Heart left ventricle (tissue), 16 donors: ENCODE results near the gene TAOK3. TPM values are rescaled to one million over a fixed set of nuclear protein-coding genes. Genes with fewer than 3 reads are reported as not detected.
"Not testable (repeated sequence)": the region's sequence is repeated elsewhere in the genome, so short reads cannot be mapped to it uniquely, and the experiment has no call there.

Experiments used
- ATAC-seq, 4 donors: fragments of 200-7000 bp; cut with Tn5 transposase; one replicate each; pipeline ENCODE4 v1.9.1; 2020 to 2022; ENCODE audit warnings: moderate library complexity in 4 of 4, mild to moderate bottlenecking in 3 of 4, moderate number of reproducible peaks in 1 of 4
- DNase-seq, 5 donors: peaks; one replicate each; pipeline ENCODE4 v3.0.0-alpha.2; 2020
- H3K27ac ChIP-seq, 12 donors: fragments of 200-600 bp; sonication (generic) in 4 of 12; one replicate each; pipeline versions ENCODE4 v1.5.0 to v1.8.0; 2016 to 2022; ENCODE audit warnings: mild to moderate bottlenecking in 2 of 12
- H3K27me3 ChIP-seq, 9 donors: fragments of 200-600 bp; sonication (generic) in 2 of 9; one replicate each; pipeline versions ENCODE4 v1.5.1 to v1.8.0; 2016 to 2022; ENCODE audit warnings: mild to moderate bottlenecking in 3 of 9
- H3K36me3 ChIP-seq, 9 donors: fragments of 200-600 bp; sonication (generic) in 2 of 9; one replicate each; pipeline versions ENCODE4 v1.5.0 to v1.8.0; 2018 to 2022; ENCODE audit warnings: mild to moderate bottlenecking in 2 of 9
- H3K4me1 ChIP-seq, 12 donors: fragments of 200-600 bp; sonication (generic) in 4 of 12; one replicate each; pipeline versions ENCODE4 v1.5.0 to v1.8.0; 2016 to 2022; ENCODE audit warnings: mild to moderate bottlenecking in 3 of 12
- H3K4me3 ChIP-seq, 12 donors: fragments of 200-600 bp; sonication (generic) in 4 of 12; one replicate each; pipeline versions ENCODE4 v1.5.0 to v1.8.0; 2017 to 2022; ENCODE audit warnings: mild to moderate bottlenecking in 9 of 12, moderate library complexity in 4 of 12
- H3K9me3 ChIP-seq, 12 donors: fragments of 200-600 bp; sonication (generic) in 4 of 12; one replicate each; pipeline versions ENCODE4 v1.5.0 to v1.8.0; 2016 to 2022; ENCODE audit warnings: mild to moderate bottlenecking in 1 of 12
- POLR2A ChIP-seq, 2 donors: fragments of 450-650 bp; IDR thresholded peaks; one replicate each; pipeline ENCODE4 v1.6.1; 2017; ENCODE audit warnings: antibody characterized with exemption in 2 of 2, mild to moderate bottlenecking in 2 of 2, moderate library complexity in 2 of 2
- WGBS, 4 donors: extraction: QIAGEN DNeasy Blood & Tissue Kit in 2 of 4; methylation state at CpG; one replicate each; pipeline versions ENCODE4 v1.1.5 to v1.1.7; 2013 to 2018; 5-methylcytosine and 5-hydroxymethylcytosine counted together
- intact Hi-C, 10 donors: fragments of 100-400 bp; cut with DNase I; formaldehyde crosslinking; loops; one replicate each; pipeline versions ENCODE4 v1.11.1 to v1.14.2; 2022
- polyA plus RNA-seq, 2 donors: library from polyadenylated mRNA; stranded (reverse); fragments of 200-250 nt; gene quantifications; one replicate each; pipeline ENCODE4 v1.2.3, GENCODE V29; 2013
- total RNA-seq, 9 donors: library from RNA; depleted of rRNA in 2 of 9; stranded (reverse); fragments of >200 nt in 2 of 9; fragmentation: NEBNext Ultra II Directional in 3 of 9; extraction: Animal tissue kit (Norgen Biotek cat#: 25700) in 3 of 9; gene quantifications; one replicate each; pipeline versions ENCODE4 v1.1.0 to v1.2.4, GENCODE V29; 2016 to 2023
- TF ChIP-seq, protein P1 (sequence below), 12 donors: fragments of 200-600 bp; sonication (generic) in 4 of 12; IDR thresholded peaks; one replicate each; pipeline versions ENCODE4 v1.5.0 to v1.8.0; 2018 to 2022; ENCODE audit warnings: antibody characterized with exemption in 12 of 12, mild to moderate bottlenecking in 5 of 12
- donor health status: ischemic (EF 13 %, LVEDD 7.1; RV severe dilation, severe dysfunction).
- donor health status: healthy with polysubstance abuse.
- donor health status: DM: no; HTN: yes; CAD: no.
- donor health status: DM: no; HTN: no; CAD: no.
- donor health status: ischemic (EF 25% LVEDD 6.9; RV normal size, moderate dysfunction).
- donor health status: ischemic (EF 25% LVEDD 5.7; RV mildly dilated, moderate dysfunction).
- donor health status: healthy.
- donor health status: DM: yes; HTN: yes; CAD: no.
- donor health status: ischemic (EF 35%, LVEDD 5.7; RV mildly dilated, moderate dysfunction).
- donor health status: nonischemic (EF 11% LVEDD 7.7; RV severe dilation, severe dysfunction).
- donor health status: DM: yes; HTN: yes; CAD: no.
- donor health status: PGD.
- donor health status: ischemic (EF 29% LVEDD 5.4; RV normal size, mild dysfunction).
- donor health status: nonischemic (EF 23%, LVEDD 6.1; RV moderate dilation, normal function).

TAOK3 gene
- total and polyA plus RNA-seq, 11 donors = 11.8 to 26.6 (median 22.2) TPM

DNA sequence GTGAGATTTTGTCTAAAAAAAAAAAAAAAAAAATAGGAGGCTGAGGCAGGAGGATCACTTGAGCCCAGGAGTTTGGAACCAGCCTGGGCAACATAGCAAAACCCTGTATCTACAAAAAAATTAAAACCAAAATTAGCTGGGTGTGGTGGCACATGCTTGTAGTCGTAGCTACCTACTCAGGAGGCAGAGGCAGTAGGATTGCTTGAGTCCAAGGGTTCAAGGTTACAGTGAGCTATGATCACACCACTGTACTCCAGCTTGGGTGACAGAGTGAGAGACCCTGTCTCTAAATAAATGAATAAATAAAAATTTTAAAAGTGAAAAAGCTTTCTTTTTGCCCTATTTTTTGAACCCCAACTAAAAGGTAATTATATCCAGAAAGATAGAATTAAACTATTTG lies 123.2 kb downstream of the TAOK3 start:
- Histone ChIP-seq H3K27ac (no peak overlapping the region), H3K4me1 (no peaks in the 10 kb centered on the region), H3K9me3 (no peaks in the 10 kb centered on the region), H3K36me3 (peaks cover 0 to 18% (median 7%) of the 10 kb centered on the region in 9 donors), H3K27me3 (no peaks in the 10 kb centered on the region), H3K4me3 (no peak overlapping the region)
- ATAC-seq (no peak), DNase-seq (no peak)
- TF ChIP-seq, protein P1, sequence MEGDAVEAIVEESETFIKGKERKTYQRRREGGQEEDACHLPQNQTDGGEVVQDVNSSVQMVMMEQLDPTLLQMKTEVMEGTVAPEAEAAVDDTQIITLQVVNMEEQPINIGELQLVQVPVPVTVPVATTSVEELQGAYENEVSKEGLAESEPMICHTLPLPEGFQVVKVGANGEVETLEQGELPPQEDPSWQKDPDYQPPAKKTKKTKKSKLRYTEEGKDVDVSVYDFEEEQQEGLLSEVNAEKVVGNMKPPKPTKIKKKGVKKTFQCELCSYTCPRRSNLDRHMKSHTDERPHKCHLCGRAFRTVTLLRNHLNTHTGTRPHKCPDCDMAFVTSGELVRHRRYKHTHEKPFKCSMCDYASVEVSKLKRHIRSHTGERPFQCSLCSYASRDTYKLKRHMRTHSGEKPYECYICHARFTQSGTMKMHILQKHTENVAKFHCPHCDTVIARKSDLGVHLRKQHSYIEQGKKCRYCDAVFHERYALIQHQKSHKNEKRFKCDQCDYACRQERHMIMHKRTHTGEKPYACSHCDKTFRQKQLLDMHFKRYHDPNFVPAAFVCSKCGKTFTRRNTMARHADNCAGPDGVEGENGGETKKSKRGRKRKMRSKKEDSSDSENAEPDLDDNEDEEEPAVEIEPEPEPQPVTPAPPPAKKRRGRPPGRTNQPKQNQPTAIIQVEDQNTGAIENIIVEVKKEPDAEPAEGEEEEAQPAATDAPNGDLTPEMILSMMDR (IDR thresholded peaks at IDR 0.05) = no peak
- 93 to 100% (median 98%) methylated on average over 1 of the region's 1 CpG for WGBS, 4 donors
- intact Hi-C loops = no loop called here

DNA sequence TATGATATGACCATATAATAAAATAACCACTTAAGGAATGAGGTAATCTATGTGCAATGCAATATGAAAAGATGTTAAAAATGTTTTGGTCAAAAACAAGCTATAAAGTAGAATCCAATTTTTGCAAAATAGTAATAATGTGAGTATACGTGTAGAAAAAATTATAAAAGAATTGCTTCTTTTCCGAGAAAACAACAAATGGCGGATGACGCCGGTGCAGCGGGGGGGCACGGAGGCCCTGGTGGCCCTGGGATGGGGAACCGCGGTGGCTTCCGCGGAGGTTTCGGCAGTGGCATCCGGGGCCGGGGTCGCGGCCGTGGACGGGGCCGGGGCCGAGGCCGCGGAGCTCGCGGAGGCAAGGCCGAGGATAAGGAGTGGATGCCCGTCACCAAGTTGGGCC lies 126.8 kb downstream of the TAOK3 start:
- H3K4me3 ChIP-seq, H3K27me3 ChIP-seq, intact Hi-C loops, ATAC-seq, H3K4me1 ChIP-seq, DNase-seq, H3K9me3 ChIP-seq, H3K27ac ChIP-seq: not testable (repeated sequence)
- peaks cover 0 to 40% (median 21%) of the 10 kb centered on the region in 9 donors for H3K36me3 ChIP-seq
- WGBS, 4 donors = 95 to 98% (median 96%) methylated on average over 16 to 22 of the region's 26 CpGs

DNA sequence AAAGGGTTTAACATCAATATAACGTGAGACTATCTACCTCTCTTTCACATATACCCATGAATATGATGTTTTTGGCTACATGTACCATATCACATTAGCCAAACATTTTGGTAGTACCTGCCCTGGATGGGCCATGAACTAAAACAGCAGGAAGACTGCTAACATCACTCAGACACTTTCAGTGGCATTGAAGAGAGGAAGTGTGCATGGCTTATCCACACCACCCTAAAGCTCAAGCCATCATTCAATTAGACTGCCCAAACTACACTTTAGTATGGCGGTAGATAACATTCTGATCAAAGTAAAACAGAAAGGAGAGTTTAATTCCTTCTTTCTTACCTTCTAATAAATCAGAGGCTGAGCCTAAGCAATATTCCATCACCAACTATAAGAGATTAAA lies 133.8 kb downstream of the TAOK3 start:
- Histone ChIP-seq H3K27ac (no peak overlapping the region), H3K4me3 (no peak overlapping the region), H3K4me1 (peaks cover 0 to 26% (median 0%) of the 10 kb centered on the region in 12 donors), H3K9me3 (no peaks in the 10 kb centered on the region), H3K27me3 (no peaks in the 10 kb centered on the region), H3K36me3 (peaks cover 0 to 72% (median 52%) of the 10 kb centered on the region in 9 donors)
- ATAC-seq (no peak), DNase-seq (no peak)
- intact Hi-C loops = no loop called here
- WGBS, 4 donors = 93 to 96% (median 94%) methylated on average over 2 of the region's 2 CpGs
- no peak for TF ChIP-seq POLR2A (IDR thresholded peaks at IDR 0.05)
- TF ChIP-seq, protein P1 (IDR thresholded peaks at IDR 0.05) = no peak

DNA sequence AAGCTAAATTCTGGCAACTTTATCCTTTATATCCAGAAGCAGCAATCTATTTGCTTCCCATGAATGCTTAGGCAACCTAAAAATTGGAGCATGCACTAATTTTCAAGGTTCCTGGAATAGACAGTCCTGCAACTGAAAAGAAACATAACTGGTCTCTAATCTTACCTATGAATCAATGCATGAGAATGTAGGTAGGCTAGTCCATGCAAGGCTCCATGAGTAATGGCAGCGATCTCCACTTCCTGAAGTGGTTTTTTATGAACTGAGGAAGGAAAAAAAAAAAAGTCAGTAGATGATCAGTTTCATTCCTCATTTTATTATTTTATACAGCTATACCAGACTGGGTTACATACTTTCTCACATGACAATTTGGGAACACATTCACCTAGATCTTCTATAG lies 134.8 kb downstream of the TAOK3 start:
- no peaks in the 10 kb centered on the region for H3K27me3 ChIP-seq
- intact Hi-C loops = no loop called here
- no peak overlapping the region for H3K4me3 ChIP-seq
- H3K36me3 ChIP-seq = peaks cover 0 to 69% (median 53%) of the 10 kb centered on the region in 9 donors
- TF ChIP-seq POLR2A (IDR thresholded peaks at IDR 0.05) = no peak
- TF ChIP-seq, protein P1 (IDR thresholded peaks at IDR 0.05) = no peak
- WGBS, 4 donors = 83 to 89% (median 89%) methylated on average over 1 of the region's 1 CpG
- H3K27ac ChIP-seq = peak overlapping the region in 1 of 12 donors; percentile 67
- DNase-seq = no peak
- H3K9me3 ChIP-seq = no peaks in the 10 kb centered on the region
- no peak for ATAC-seq
- peaks cover 0 to 26% (median 0%) of the 10 kb centered on the region in 12 donors for H3K4me1 ChIP-seq

DNA sequence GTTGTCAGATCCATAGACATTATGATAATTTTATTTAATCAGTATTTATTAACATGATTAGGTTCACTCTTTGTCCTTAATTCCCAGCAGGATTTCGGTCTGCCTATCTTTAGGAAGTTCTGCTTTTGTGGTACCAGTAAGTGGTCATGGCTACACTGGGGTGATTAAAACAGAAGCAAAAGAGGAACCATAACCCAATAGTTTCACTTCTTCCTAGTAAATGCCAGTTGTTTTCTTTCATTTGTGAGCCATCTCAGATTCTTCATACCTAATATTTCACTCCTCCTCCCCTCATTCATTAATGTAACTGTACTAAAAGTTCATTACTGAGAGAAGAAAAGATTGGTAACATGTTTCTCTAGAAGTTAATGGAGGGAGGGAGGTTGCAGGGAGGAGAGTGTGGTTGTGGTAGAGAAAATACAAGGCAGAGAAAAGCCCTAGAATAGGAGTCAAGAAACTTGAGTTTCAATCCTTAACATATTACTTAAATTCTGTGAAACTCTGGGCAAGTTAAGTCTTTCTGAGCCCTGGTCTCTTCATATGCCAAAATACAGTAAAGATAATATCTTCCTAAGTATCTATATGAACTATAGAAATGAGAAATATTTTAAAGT lies 135.5 kb downstream of the TAOK3 start:
- TF ChIP-seq, protein P1 (IDR thresholded peaks at IDR 0.05) = no peak
- no peak for TF ChIP-seq POLR2A (IDR thresholded peaks at IDR 0.05)
- intact Hi-C loops = no loop called here
- Histone ChIP-seq H3K9me3 (no peaks in the 10 kb centered on the region), H3K4me3 (no peak overlapping the region), H3K36me3 (peaks cover 0 to 64% (median 50%) of the 10 kb centered on the region in 9 donors), H3K27me3 (no peaks in the 10 kb centered on the region), H3K27ac (peak overlapping the region in 1 of 12 donors; percentile 67), H3K4me1 (peaks cover 0 to 26% (median 0%) of the 10 kb centered on the region in 12 donors)
- 73 to 89% (median 80%) methylated on average over 1 of the region's 1 CpG for WGBS, 4 donors
- DNase-seq = no peak
- no peak for ATAC-seq
